ENCODE data around the gene RAPSN. TPM values are rescaled to one million over a fixed set of nuclear protein-coding genes. Genes with fewer than 3 reads are reported as not detected.

Gene RAPSN
- total RNA-seq, 4 donors from 2014 or later, result 0.59 to 4.6 (median 1.0) TPM; not detected in 1

DNA sequence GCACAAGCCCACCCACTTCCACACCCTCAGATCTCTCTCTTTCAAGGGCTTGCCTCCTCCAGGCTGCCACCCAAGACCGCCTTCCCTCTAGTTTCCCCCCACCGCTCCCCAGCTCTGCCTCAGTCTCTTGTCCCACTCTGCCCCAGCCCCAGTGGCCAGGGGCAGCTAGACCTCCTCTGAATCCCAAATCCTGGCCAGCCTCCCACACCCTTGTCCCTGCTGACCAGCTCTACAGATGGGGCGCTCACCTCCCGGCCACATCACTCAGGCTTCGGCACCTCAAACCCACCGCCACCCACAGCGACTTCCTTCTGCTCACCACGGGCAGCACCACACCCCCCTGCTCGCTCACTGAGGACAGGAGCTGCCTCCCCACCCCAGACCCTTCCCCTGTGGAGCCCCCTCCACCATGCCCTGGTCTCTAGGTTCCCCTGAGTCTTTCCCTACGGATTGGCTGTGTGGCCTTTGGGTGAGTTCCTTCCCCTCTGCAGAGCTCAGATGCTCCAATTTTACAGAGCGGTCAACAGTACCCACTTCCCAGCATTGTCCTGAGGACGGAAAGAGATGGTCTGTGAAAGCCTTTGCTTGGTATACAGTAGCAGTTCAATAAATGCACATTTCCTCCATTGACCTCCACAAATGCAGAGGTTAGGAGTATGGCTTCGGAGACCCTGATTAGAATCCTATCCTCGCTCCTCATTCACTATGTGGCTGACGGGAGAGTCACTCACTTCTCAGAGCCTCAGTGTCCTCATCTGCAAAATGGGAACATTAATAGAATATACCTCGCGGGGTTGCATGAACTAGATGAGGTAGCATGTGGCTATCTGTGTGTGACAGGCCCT, 59.1 kb downstream of the RAPSN start:
- Histone ChIP-seq H3K4me3 (no peak overlapping the region), H3K27me3 (no peaks in the 10 kb centered on the region), H3K4me1 (peaks cover 29% of the 10 kb centered on the region), H3K27ac (peak overlapping the region; percentile 58), H3K9me3 (no peaks in the 10 kb centered on the region), H3K36me3 (no peaks in the 10 kb centered on the region)
- TF ChIP-seq CTCF (IDR thresholded peaks at IDR 0.05) (no peak), POLR2AphosphoS5 (IDR thresholded peaks at IDR 0.05) (no peak), POLR2A (IDR thresholded peaks at IDR 0.05) (no peak), EP300 (IDR thresholded peaks at IDR 0.05) (no peak)
- WGBS, result 92% methylated on average over 17 of the region's 17 CpGs
- peak in 1 of 2 donors; percentile 64 for DNase-seq (ENCODE audit: low spot score in 2 of 2)

- H3K27me3 ChIP-seq, result no peaks in the 10 kb centered on the region
- H3K36me3 ChIP-seq, result no peaks in the 10 kb centered on the region
- H3K27ac ChIP-seq, result peak overlapping the region; percentile 58
- TF ChIP-seq EP300 (IDR thresholded peaks at IDR 0.05) (no peak), POLR2AphosphoS5 (IDR thresholded peaks at IDR 0.05) (no peak)
- peaks cover 21% of the 10 kb centered on the region for H3K4me1 ChIP-seq
- H3K9me3 ChIP-seq, result no peaks in the 10 kb centered on the region
- no peak overlapping the region for H3K4me3 ChIP-seq
- peak in 1 of 2 donors; percentile 64 for DNase-seq (ENCODE audit: low spot score in 2 of 2)
- WGBS, result 48% methylated on average over 18 of the region's 28 CpGs
These were observed 60.0 kb downstream of the RAPSN start for GRCh38 chr11:47388697-47389576.

DNA sequence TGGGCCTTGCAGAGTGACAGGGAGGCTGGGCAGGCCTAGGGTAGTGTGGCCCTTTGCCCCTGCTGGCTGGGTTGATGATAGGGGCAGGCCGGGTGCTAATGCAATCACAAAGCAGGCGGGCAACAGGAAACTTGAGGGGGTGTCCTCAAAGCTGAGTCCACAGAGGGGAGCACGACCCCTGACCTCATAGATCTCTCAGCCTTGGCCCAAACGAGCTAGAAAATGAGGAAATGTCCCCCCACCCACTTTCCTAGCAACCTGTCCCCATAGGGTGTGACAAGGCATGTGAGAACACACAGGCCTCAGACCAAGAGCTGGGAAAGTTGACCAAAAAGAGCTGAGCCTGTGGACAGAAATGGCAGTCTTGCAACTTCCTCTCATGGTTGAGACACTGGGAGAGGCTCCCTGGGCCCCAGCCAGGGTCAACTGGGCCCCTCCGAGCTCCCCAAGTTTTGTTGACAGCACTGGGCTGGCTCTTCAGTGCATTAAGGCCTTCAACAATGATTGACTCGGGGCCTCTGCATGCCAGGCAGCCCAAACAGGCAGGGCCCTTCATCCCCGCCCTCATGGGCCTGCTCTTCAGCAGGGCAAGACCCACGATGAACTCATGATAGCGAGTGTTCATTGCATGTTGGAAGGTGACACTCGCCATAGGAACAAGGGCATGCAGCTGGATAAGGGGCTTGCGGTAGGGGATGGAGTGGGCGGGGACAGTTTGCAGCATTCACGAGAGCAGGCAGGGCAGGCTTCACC, 60.8 kb downstream of the RAPSN start:
- 56% methylated on average over 11 of the region's 13 CpGs for WGBS
- Histone ChIP-seq H3K27me3 (no peaks in the 10 kb centered on the region), H3K27ac (peak overlapping the region; percentile 58), H3K4me3 (no peak overlapping the region), H3K36me3 (no peaks in the 10 kb centered on the region), H3K4me1 (peaks cover 21% of the 10 kb centered on the region), H3K9me3 (no peaks in the 10 kb centered on the region)
- TF ChIP-seq POLR2A (IDR thresholded peaks at IDR 0.05), result no peak
- no peak for TF ChIP-seq POLR2AphosphoS5 (IDR thresholded peaks at IDR 0.05)
- TF ChIP-seq CTCF (IDR thresholded peaks at IDR 0.05), result no peak
- TF ChIP-seq EP300 (IDR thresholded peaks at IDR 0.05), result no peak
- peak in 1 of 2 donors; percentile 58 for DNase-seq (ENCODE audit: low spot score in 2 of 2)

Other genes starting within 250 kb of the RAPSN start
- 100 to 1,000 TPM in 1 of 4 donors, 10 to 100 TPM in 3; 53.4 to 193 (median 71.8) TPM for gene DDB2, start 234.2 kb downstream of the RAPSN start, total RNA-seq
- gene ACP2, start 200.3 kb downstream of the RAPSN start, total RNA-seq, result 10 to 100 TPM; 22.9 to 28.0 (median 24.6) TPM
- 10 to 100 TPM; 17.5 to 27.0 (median 25.0) TPM for gene NR1H3, start 191.1 kb downstream of the RAPSN start, total RNA-seq
- 10 to 100 TPM; 47.1 to 91.1 (median 71.3) TPM for gene MADD, start 179.0 kb downstream of the RAPSN start, total RNA-seq
- gene MYBPC3, start 96.4 kb downstream of the RAPSN start, total RNA-seq, result under 1 TPM in 2 of 4 donors, not detected in 2; 0.21 to 0.57 TPM
- gene SPI1, start 70.6 kb downstream of the RAPSN start, total RNA-seq, result 10 to 100 TPM in 2 of 4 donors, 1 to 10 TPM in 2; 4.7 to 13.4 (median 9.8) TPM
- gene SLC39A13, start 40.5 kb downstream of the RAPSN start, total RNA-seq, result 10 to 100 TPM; 45.5 to 53.8 (median 52.3) TPM
- 100 to 1,000 TPM in 3 of 4 donors, 10 to 100 TPM in 1; 52.5 to 124 (median 103) TPM for gene PSMC3, start 22.7 kb downstream of the RAPSN start, total RNA-seq
- gene CELF1, start 104.0 kb upstream of the RAPSN start, total RNA-seq, result 100 to 1,000 TPM in 2 of 4 donors, 10 to 100 TPM in 2; 90.3 to 210 (median 101) TPM
- gene PTPMT1, start 116.5 kb upstream of the RAPSN start, total RNA-seq, result 10 to 100 TPM; 63.2 to 81.4 (median 71.6) TPM
- 10 to 100 TPM; 18.4 to 32.2 (median 21.2) TPM for gene KBTBD4, start 129.8 kb upstream of the RAPSN start, total RNA-seq
- 10 to 100 TPM; 41.3 to 79.5 (median 62.5) TPM for gene NDUFS3, start 129.9 kb upstream of the RAPSN start, total RNA-seq
- 1 to 10 TPM in 2 of 4 donors, under 1 TPM in 1, not detected in 1; 0.72 to 2.3 (median 1.7) TPM for gene FAM180B, start 137.5 kb upstream of the RAPSN start, total RNA-seq
- 1 to 10 TPM in 2 of 4 donors, under 1 TPM in 2; 0.76 to 1.9 (median 1.4) TPM for gene C1QTNF4, start 145.3 kb upstream of the RAPSN start, total RNA-seq
- gene MTCH2, start 193.4 kb upstream of the RAPSN start, total RNA-seq, result 10 to 100 TPM; 31.1 to 60.9 (median 51.2) TPM

All from suprapubic skin (tissue), 4 donors.